ENCODE data around the gene MTG2.
"Not testable (repeated sequence)": the region's sequence is repeated elsewhere in the genome, so short reads cannot be mapped to it uniquely, and the experiment has no call there.

The MTG2 gene

DNA sequence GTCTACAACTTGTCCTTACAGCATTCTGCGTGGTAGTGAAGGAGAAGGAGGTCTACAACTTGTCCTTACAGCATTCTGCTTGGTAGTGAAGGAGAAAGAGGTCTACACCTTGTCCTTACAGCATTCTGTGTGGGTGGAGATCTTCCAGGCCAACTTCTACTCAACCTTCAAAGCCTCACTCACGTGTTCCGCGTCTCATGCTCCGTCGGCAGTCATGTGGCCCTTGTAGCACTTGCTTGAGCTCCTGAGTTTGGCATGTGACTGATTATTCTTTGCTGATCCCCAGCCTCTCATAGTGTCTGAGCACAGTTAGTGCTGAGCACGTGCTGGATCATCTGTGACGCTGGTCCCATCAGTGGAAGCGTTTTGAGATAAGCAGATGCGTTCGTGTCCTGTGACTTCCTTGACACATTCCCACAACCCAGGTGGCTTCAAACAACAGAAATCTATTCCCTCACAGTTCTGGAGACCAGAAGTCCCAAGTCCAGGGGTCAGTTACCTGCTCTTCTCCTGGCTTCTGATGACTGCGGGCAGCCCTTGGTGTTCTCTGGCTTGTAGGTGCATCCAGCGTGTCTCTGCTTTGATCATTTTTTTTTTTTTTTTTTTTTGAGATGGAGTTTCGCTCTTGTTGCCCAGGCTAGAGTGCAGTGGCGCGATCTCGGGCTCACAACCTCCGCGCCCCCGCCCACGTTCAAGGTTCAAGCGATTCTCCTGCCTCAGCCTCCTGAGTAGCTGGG lies 36.6 kb upstream of the MTG2 start:
- DNase-seq, result no peak

GRCh38 chr20:62147125-62147524 lies 35.7 kb upstream of the MTG2 start:
- no peak for DNase-seq

- DNase-seq, result no peak
These were observed 35.3 kb upstream of the MTG2 start for GRCh38 chr20:62147528-62147927.

DNA sequence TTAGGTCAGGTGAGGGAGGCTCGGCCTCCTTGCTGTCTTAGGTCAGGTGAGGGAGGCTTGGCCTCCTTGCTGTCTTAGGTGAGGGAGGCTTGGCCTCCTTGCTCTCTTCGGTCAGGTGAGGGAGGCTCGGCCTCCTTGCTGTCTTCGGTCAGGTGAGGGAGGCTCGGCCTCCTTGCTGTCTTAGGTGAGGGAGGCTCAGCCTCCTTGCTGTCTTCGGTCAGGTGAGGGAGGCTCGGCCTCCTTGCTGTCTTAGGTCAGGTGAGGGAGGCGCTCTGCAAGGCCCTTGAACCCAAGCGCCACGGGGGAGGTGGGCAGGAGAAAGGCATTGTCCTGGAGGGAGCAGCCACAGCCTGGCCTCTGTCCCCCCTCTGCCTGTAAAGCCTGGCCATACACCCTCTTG lies 34.4 kb upstream of the MTG2 start:
- not testable (repeated sequence) for DNase-seq

GRCh38 chr20:62148908-62149314 lies 33.9 kb upstream of the MTG2 start:
- no peak for DNase-seq

DNA sequence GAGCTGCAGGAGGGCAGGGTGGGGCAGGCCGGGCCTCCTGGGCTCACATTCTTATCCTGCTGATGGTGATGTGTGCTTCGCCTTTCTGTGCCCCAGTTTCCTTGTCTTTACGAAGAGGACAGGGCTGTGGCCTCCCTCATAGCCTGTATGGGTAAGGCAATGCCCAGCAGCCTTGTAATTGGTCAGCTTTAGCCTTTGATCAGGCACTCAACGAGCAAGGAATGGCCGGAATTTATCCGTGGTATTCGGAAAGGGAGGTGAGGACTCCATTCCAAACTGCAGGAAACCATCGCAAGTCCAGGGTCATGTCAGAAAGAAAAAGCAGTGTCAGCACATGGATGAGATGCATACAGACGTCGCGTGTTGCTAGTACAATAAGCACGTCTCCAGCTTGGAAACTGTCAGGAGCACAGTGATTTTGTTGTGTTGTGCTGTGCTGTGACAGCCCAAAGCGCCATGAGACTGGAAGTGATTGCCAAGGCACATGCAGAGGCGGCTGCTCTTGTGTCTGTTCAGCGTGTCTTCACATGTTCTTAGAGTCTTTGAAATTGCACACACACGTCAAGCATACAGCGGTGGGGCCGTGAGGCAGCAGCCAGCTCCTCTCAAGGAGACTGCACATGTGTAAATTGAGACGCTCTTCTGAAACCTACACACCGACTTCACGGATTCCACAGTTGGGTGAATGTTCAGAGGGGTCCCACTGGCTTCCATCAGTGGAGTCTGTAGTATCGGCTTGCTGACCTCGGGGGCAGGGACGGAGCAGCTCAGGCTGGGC lies 33.1 kb upstream of the MTG2 start:
- DNase-seq, result no peak

DNA sequence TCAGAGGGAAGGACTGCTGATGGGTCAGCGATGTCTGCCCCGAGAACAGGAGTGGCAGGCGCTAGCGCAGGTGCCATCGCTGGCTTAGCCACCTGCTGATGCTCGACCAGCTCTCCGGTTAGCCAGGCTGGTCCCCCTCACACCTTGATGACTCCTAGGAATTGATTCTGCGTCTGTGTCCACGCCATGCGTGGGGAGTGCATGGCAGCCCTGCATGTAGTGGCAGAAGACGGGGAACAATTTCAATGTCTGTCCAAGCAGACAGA lies 32.6 kb upstream of the MTG2 start:
- no peak for DNase-seq

DNA sequence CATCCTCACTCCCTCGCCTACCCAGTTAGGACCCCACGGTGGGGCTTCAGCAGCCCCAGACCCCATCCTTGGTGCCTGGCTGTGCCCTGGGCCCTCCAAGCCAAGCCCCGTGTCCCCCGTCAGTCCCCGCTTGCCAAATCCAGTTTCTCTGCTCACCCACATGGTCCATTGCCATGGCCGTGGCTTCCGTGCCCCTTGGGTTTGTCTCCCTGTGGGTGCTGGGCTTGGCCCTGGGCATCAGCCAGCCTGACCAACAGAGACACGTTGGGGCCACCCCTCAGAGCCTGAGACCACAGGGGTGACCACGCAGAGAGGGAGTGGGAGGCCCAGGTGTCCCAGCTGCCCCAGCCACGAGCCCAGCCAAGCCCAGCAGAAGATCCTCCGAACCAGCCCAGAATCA lies 31.6 kb upstream of the MTG2 start:
- DNase-seq, result no peak

DNA sequence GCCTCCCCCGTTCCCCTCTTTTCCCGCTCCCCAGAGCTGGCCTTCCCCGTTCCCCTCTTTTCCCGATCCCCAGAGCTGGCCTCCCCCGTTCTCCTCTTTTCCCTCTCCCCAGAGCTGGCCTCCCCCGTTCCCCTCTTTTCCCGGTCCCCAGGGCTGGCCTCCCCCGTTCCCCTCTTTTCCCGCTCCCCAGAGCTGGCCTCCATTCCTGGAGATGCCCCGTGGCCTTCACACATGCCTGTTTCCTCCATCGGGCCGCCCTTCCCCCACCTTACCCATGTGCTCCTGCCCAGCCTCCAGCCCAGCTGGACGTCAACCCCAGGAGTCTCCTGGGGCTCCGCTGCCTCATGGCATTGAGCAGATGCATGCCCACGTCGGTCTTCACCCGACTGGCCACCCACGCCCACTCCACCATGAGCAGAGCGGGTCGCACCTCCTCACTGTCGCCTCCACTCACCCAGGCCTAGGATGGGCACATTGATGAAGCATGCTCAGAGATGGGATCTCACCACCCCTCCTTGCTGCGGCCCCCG lies 30.9 kb upstream of the MTG2 start:
- DNase-seq, result no peak

DNA sequence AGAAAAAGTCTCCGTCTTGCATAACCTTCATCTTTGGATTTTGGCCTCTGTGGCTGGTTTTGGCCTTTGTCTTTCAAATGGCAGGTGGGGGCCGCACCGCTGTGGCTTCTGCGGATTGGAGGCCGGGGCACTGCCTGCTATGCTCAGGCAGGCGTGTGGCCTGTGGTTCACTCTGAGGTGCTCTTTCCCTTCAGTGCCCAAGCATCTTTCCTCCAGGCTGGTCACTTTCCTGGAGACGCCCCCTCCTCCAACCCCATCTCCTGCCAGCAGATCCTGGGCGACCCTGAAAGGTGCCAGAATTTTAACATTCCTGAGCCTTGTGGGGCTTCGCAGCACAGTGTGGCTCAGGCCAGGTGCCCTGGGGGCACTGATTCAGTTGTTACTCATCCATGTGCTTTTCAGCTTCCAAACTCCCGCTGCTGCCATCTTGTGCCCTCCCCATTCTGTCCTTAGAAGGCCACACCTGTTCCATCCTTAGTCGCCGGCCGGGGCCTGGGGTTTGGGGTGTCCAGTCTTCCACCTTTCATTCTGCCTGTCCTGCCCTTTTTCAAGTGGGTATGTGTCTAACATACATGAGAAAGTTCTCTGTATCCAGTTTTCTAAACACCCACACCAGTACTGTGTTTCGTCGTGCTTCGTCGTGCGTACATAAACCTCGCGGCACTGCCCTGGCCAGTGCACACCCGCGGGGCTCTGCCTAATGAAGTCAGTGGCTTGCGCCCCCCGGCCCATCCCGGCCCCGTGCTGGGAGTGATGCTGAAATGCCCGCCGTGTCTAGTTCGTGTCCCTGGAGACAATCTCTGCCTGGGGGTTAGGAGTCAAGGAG lies 27.2 kb upstream of the MTG2 start:
- DNase-seq, result no peak

DNA sequence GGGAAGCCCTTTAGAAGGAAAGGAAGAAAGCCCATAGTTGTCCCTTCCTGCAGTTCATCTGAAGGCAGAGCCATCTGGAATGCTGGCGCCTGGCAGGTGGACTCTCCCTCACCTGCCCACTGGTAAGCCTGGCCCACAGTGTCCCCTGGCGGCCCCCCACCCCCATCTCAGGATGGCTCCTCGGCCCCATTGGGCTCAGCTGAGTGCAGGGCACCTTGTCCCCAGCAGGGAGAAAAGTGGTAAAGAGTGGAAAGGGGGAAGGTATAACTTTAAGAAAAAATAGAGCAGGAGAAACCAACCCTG lies 26.6 kb upstream of the MTG2 start:
- no peak for DNase-seq

DNA sequence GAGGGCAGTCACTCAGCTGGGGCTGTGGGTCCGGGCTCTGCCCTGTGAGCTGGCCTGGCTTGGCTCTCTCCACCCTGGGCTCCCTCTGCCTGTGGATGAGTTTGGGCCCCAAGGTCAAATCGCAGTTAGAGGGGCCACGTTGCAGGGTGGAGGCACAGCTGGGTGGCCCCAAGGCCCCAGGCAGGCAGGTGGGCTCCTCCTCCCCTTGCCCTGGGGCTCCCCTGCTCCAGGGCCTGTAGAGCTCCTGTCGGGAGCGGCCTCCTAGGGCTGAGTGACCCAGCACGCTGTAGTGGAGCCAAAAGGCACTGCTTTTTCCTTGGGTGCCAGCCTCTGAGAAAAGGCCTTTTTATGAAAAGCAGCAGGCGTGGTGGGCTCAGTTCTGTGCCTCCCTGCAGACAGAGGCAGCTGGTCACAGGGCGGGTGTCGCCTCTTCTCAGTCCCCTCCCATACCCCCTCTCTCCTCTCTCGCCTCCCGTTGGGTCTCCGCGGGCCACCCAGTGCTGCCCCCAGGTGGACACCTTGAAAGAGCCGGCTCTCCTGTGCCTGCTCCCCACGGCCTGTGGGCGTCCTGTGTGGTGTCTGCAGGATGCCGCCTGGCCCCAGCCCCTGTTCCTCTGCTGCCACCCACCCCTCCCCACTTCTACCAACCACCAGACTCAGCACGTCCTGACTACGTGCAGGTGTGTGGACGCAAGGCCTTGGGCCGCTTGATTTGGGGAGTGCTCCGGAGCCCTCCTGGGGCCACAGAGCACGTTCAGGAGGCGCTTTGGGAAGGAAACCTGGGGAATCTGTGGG lies 26.0 kb upstream of the MTG2 start:
- DNase-seq, result peak; percentile 80

GRCh38 chr20:62157387-62158087 lies 25.3 kb upstream of the MTG2 start:
- no peak for DNase-seq

DNA sequence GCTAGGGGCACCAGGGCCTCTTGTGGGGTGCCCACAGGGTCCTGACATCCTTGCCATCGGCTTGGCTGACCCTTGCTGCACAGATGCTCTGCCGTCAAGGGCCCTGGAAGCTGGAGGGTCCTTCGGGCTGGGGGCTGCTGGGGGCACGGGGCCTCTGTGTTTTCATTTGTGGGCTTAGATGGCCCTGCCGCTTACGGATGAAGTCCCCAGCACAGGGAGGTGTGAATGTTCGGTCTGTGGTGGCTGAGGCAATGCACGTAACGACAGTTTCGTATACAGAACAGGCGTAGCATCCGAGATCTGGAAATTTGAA lies 24.8 kb upstream of the MTG2 start:
- DNase-seq, result no peak

- DNase-seq, result no peak
These were observed 24.3 kb upstream of the MTG2 start for GRCh38 chr20:62158541-62158940.

DNA sequence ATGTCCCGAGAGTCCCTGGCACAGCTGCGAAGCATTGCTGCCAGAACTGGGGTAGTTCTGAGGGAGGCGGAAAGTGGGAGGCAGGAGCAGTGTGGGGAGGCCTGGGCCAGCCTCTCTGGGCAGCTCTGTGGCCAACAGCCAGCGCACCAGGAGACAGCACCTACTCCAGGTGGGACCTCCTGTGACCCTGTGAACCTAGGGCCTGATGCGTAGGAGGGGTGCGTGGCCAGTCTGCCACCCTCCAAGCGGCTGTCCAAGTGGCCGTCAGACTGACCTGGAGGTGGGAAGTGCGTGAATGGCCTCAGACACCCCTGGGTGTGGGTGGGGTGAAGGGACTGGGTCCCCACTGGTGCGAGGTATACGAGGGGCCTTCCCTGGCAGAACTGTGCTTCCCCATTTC lies 23.8 kb upstream of the MTG2 start:
- DNase-seq, result no peak

GRCh38 chr20:62159839-62160238 lies 23.0 kb upstream of the MTG2 start:
- DNase-seq, result peak; percentile 39

GRCh38 chr20:62160253-62160652 lies 22.6 kb upstream of the MTG2 start:
- DNase-seq, result no peak

GRCh38 chr20:62160876-62161275 lies 22.0 kb upstream of the MTG2 start:
- no peak for DNase-seq

DNA sequence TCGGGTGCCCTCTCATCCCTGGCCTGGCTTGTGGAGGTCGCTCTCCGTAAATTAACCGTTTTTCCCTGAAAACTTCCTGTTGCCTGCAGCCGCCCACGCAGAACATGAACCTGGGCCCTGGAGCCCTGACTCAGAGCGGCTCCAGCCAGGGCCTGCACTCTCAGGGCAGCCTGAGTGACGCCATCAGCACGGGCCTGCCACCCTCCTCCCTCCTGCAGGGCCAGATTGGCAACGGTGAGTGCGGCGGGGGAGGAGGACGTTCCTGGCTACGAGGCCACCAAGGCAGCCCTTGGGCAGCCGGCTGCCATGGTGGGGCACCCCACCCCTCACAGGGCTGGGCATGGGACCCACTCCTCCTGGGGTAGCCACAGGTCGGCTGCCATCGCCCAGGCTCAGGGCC lies 21.5 kb upstream of the MTG2 start:
- DNase-seq, result no peak

DNA sequence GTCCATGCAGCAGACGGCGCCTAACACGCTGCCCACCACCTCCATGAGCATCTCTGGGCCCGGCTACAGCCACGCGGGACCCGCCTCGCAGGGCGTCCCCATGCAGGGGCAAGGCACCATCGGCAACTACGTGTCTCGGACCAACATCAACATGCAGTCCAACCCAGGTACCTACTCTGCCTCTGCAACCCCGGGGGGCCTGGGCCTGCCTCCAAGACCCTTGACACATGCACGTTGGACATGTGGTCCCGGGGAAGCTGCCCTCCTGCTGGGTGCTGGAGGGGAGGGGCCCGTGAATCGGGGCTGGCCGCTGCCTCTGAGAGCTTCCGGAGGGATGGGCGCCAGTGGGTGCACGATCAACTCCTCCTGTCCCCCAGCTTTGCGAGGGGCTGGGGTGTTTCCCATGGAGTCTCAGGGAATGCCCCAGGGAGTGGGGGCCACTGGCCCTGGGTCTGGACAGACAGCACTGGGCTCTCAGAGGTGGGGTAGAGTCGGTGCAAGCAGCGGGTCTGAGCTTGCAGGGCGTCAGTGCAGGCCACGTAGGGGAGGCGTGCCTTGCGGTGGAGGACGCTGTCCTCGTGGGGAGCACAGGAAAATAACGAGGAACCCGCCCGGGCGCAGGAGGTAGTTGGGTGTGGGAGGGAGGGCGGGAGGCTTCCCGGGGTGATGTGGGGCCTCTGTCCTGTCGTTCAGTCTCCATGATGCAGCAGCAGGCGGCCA lies 19.9 kb upstream of the MTG2 start:
- no peak for DNase-seq

DNA sequence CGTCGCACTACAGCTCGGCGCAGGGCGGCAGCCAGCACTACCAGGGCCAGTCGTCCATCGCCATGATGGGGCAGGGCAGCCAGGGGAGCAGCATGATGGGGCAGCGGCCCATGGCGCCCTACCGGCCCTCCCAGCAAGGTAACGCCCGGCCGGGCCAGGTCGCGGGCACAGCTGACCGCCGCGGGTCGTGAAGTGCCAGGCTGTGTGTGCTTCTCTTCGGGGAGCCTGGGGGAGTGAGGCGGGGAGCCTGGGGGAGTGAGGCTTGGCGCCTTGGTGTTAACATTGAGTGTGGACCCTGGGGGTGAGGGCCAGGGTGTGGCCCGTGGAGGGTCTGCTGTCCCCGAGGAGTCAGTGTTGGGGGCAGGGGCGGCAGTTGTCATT lies 19.4 kb upstream of the MTG2 start:
- DNase-seq, result no peak
